OCI-LY1 (cell line): ENCODE results near the gene NT5M.

Experiments
- H2AFZ ChIP-seq: fragments of 200-600 bp; sonication (generic), shearing (Covaris generic); 2 replicates; pipeline ENCODE4 v1.6.0; 2014; ENCODE audit warnings: antibody characterized with exemption, mild to moderate bottlenecking, low read length
- H3F3A ChIP-seq: fragments of 200-600 bp; sonication (generic), shearing (Covaris generic); 2 replicates; pipeline ENCODE4 v1.6.0; 2014; ENCODE audit warnings: mild to moderate bottlenecking, antibody characterized with exemption, low read length, moderate library complexity; ENCODE audit not compliant: insufficient read depth
- H3K27ac ChIP-seq: fragments of 200-600 bp; sonication (generic); 2 replicates; pipeline ENCODE4 v1.5.1; 2014; ENCODE audit warnings: low read length, mixed run types, mild to moderate bottlenecking, low read depth; ENCODE audit not compliant: poor library complexity, severe bottlenecking
- H3K27me3 ChIP-seq: fragments of 200-600 bp; sonication (generic); 2 replicates; pipeline ENCODE4 v1.6.0; 2014; ENCODE audit warnings: antibody characterized with exemption, mild to moderate bottlenecking, low read length, moderate library complexity; ENCODE audit not compliant: insufficient read depth
- H3K36me3 ChIP-seq: fragments of 200-600 bp; sonication (generic); 2 replicates; pipeline ENCODE4 v1.6.1; 2014; ENCODE audit warnings: mild to moderate bottlenecking, antibody characterized with exemption, low read length, moderate library complexity, mixed read lengths; ENCODE audit not compliant: insufficient read depth
- H3K4me1 ChIP-seq: fragments of 200-600 bp; sonication (generic); 2 replicates; pipeline ENCODE4 v1.5.1; 2014; ENCODE audit warnings: mild to moderate bottlenecking, low read length, moderate library complexity; ENCODE audit not compliant: insufficient read depth, severe bottlenecking
- H3K4me2 ChIP-seq: fragments of 200-600 bp; sonication (generic), shearing (Covaris generic); 2 replicates; pipeline ENCODE4 v1.6.1; 2014; ENCODE audit warnings: low read length
- H3K4me3 ChIP-seq: fragments of 200-600 bp; sonication (generic); 2 replicates; pipeline ENCODE4 v1.5.1; 2014; ENCODE audit warnings: low read length, low read depth, mild to moderate bottlenecking, mixed read lengths; ENCODE audit not compliant: poor library complexity, severe bottlenecking
- H3K79me2 ChIP-seq: fragments of 200-600 bp; shearing (Covaris generic); 2 replicates; pipeline ENCODE4 v1.6.1; 2016; ENCODE audit warnings: mixed run types, low read length, mixed read lengths; ENCODE audit not compliant: insufficient read depth
- H3K9ac ChIP-seq: fragments of 200-600 bp; sonication (generic), shearing (Covaris generic); 2 replicates; pipeline ENCODE4 v1.6.1; 2014; ENCODE audit warnings: mild to moderate bottlenecking, low read length, mixed read lengths
- H3K9me2 ChIP-seq: fragments of 200-600 bp; sonication (generic), shearing (Covaris generic); 2 replicates; pipeline ENCODE4 v1.6.1; 2014; ENCODE audit warnings: low read depth, mild to moderate bottlenecking, low read length, mixed read lengths
- H3K9me3 ChIP-seq: fragments of 200-600 bp; shearing (Covaris generic); 2 replicates; pipeline ENCODE4 v1.6.1; 2014; ENCODE audit warnings: low read length, mixed read lengths
- H4K20me1 ChIP-seq: fragments of 200-600 bp; sonication (generic), shearing (Covaris generic); 2 replicates; pipeline ENCODE4 v1.6.0; 2016; ENCODE audit warnings: mild to moderate bottlenecking, low read length; ENCODE audit not compliant: insufficient read depth
- CTCF ChIP-seq: fragments of 200-600 bp; sonication (generic), shearing (Covaris generic); IDR thresholded peaks from 2 replicates; pipeline ENCODE4 v1.5.1; 2017; ENCODE audit warnings: mild to moderate bottlenecking, antibody characterized with exemption, low read length, moderate library complexity, mixed read lengths
- EZH2 ChIP-seq: fragments of 200-600 bp; sonication (generic), shearing (Covaris generic); IDR thresholded peaks from 2 replicates; pipeline ENCODE4 v1.8.0; 2017; ENCODE audit warnings: borderline replicate concordance, mixed run types, mild to moderate bottlenecking, antibody characterized with exemption, low read length, moderate library complexity, mixed read lengths

The NT5M gene

GRCh38 chr17:17315142-17315821, 12.1 kb downstream of the NT5M start:
- no peak overlapping the region for H3K4me3 ChIP-seq
- H3F3A ChIP-seq, result no peaks in the 10 kb centered on the region
- no peaks in the 10 kb centered on the region for H4K20me1 ChIP-seq
- no peak overlapping the region for H3K4me2 ChIP-seq
- TF ChIP-seq CTCF, result no peak
- TF ChIP-seq EZH2, result no peak
- H3K27ac ChIP-seq, result no peak overlapping the region
- peaks cover 4% of the 10 kb centered on the region for H3K4me1 ChIP-seq
- no peaks in the 10 kb centered on the region for H3K9me2 ChIP-seq
- H2AFZ ChIP-seq, result no peak overlapping the region
- H3K36me3 ChIP-seq, result peaks cover 22% of the 10 kb centered on the region
- no peaks in the 10 kb centered on the region for H3K27me3 ChIP-seq
- peaks cover 3% of the 10 kb centered on the region; the same call in 1 of the 2 replicates for H3K9me3 ChIP-seq
- H3K79me2 ChIP-seq, result no peaks in the 10 kb centered on the region
- no peak overlapping the region for H3K9ac ChIP-seq

GRCh38 chr17:17320188-17320910, 17.2 kb downstream of the NT5M start:
- no peak overlapping the region for H3K9ac ChIP-seq
- H4K20me1 ChIP-seq, result no peaks in the 10 kb centered on the region
- H3K4me1 ChIP-seq, result no peaks in the 10 kb centered on the region
- H3K4me3 ChIP-seq, result no peak overlapping the region
- peaks cover 8% of the 10 kb centered on the region; the same call in 1 of the 2 replicates for H3K36me3 ChIP-seq
- no peaks in the 10 kb centered on the region for H3K9me3 ChIP-seq
- no peaks in the 10 kb centered on the region for H3K9me2 ChIP-seq
- no peak overlapping the region for H3K27ac ChIP-seq
- H2AFZ ChIP-seq, result no peak overlapping the region
- no peaks in the 10 kb centered on the region for H3F3A ChIP-seq
- H3K79me2 ChIP-seq, result no peaks in the 10 kb centered on the region
- H3K27me3 ChIP-seq, result no peaks in the 10 kb centered on the region
- TF ChIP-seq CTCF (no peak), EZH2 (no peak)
- no peak overlapping the region for H3K4me2 ChIP-seq

- Histone ChIP-seq H3K79me2 (no peaks in the 10 kb centered on the region), H3F3A (no peaks in the 10 kb centered on the region), H3K4me2 (no peak overlapping the region), H3K4me3 (no peak overlapping the region), H3K9ac (no peak overlapping the region), H3K9me2 (no peaks in the 10 kb centered on the region), H4K20me1 (no peaks in the 10 kb centered on the region), H3K4me1 (no peaks in the 10 kb centered on the region), H2AFZ (no peak overlapping the region), H3K27ac (no peak overlapping the region), H3K27me3 (no peaks in the 10 kb centered on the region), H3K9me3 (no peaks in the 10 kb centered on the region), H3K36me3 (peaks cover 8% of the 10 kb centered on the region; the same call in 1 of the 2 replicates)
- TF ChIP-seq EZH2, result no peak
- no peak for TF ChIP-seq CTCF
Measured at GRCh38 chr17:17320911-17321220, 17.7 kb downstream of the NT5M start.
